Mucosa of descending colon (tissue), 3 donors: ENCODE measurements around the gene LCE7A. TPM values are rescaled to one million over a fixed set of nuclear protein-coding genes. Genes with fewer than 3 reads are reported as not detected.

Source experiments
- ATAC-seq: fragments of 200-7000 bp; cut with Tn5 transposase; one replicate; pipeline ENCODE4 v1.9.1; 2020; ENCODE audit warnings: mild to moderate bottlenecking, moderate library complexity
- DNase-seq, 3 donors: peaks; one replicate each; pipeline ENCODE4 v3.0.0-alpha.2; 2020
- H3K36me3 ChIP-seq: fragments of 200-600 bp; one replicate; pipeline ENCODE4 v1.8.0; 2021; ENCODE audit warnings: low read depth, mild to moderate bottlenecking
- H3K4me1 ChIP-seq: fragments of 200-600 bp; one replicate; pipeline ENCODE4 v1.8.0; 2021; ENCODE audit warnings: low read depth, mild to moderate bottlenecking
- H3K4me3 ChIP-seq: fragments of 200-600 bp; one replicate; pipeline ENCODE4 v1.8.0; 2021; ENCODE audit warnings: mild to moderate bottlenecking
- H3K9me3 ChIP-seq: fragments of 200-600 bp; one replicate; pipeline ENCODE4 v1.8.0; 2021; ENCODE audit warnings: mild to moderate bottlenecking
- intact Hi-C, 2 donors: fragments of 100-400 bp; cut with DNase I in 1 of 2; cut with micrococcal nuclease in 1 of 2; formaldehyde crosslinking; loops; one replicate each; pipeline versions ENCODE4 v1.11.0 to v1.11.1; 2022; cut with DNase I, micrococcal nuclease
- long read RNA-seq, 2 donors: library from polyadenylated mRNA; unstranded; transcript quantifications; one replicate each; pipeline ENCODE4 v2.0.0, GENCODE V29; 2019 to 2021
- total RNA-seq, 3 donors: library from RNA; stranded (reverse); fragmentation: NEBNext Ultra II Directional in 2 of 3; extraction: Animal tissue kit (Norgen Biotek cat#: 25700) in 2 of 3; gene quantifications; one replicate each; pipeline versions ENCODE4 v1.2.1 to v1.2.4, GENCODE V29; 2021 to 2023
- TF ChIP-seq, protein P1 (sequence below): fragments of 200-600 bp; IDR thresholded peaks from one replicate; pipeline ENCODE4 v1.8.0; 2022; ENCODE audit warnings: antibody characterized with exemption, mild to moderate bottlenecking
- donor health status: DM: no; HTN: no; CAD: no; lungs with moderate emphysema.
- donor health status: DM: no; HTN: no; CAD: no.
- donor health status: DM: no; HTN: yes; CAD: no.

Gene LCE7A, protein sequence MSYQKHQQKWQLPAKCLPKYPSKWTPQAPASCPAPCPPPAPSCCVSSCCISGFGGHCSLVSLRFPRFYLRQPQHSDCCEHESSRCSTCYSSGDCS
- not detected for total RNA-seq
- long read RNA-seq, donor 1: 0 reads
- long read RNA-seq, donor 2: 0 reads

DNA sequence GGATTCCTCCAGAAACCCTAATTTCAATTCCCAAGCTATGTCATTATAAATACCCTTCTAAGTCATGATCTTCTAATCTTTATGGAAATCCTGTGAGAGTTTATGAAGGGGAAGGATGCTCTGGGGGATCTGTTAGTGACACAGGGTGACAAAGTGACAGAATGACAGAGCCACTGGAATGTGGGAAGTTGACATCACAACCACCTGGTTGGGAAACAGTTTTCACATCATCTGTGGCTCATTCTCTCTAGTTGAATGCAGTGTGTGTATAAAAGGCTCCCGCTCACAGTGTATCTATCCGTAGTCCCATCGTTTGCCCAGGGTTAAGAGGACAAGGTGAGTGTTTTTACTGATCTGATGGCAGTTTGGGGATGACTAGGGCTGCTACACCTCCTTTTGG is at the start of gene LCE7A:
Gene LCE7A (plus strand): TSS at position 301 of the 400 bp plus-strand sequence. CDS start 702 bp downstream, outside the sequence.
- DNase-seq (no peak), ATAC-seq (no peak)
- no peaks in the 10 kb centered on the region for H3K4me1 ChIP-seq
- H3K9me3 ChIP-seq: no peaks in the 10 kb centered on the region
- TF ChIP-seq, protein P1, sequence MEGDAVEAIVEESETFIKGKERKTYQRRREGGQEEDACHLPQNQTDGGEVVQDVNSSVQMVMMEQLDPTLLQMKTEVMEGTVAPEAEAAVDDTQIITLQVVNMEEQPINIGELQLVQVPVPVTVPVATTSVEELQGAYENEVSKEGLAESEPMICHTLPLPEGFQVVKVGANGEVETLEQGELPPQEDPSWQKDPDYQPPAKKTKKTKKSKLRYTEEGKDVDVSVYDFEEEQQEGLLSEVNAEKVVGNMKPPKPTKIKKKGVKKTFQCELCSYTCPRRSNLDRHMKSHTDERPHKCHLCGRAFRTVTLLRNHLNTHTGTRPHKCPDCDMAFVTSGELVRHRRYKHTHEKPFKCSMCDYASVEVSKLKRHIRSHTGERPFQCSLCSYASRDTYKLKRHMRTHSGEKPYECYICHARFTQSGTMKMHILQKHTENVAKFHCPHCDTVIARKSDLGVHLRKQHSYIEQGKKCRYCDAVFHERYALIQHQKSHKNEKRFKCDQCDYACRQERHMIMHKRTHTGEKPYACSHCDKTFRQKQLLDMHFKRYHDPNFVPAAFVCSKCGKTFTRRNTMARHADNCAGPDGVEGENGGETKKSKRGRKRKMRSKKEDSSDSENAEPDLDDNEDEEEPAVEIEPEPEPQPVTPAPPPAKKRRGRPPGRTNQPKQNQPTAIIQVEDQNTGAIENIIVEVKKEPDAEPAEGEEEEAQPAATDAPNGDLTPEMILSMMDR: no peak
- H3K36me3 ChIP-seq: no peaks in the 10 kb centered on the region
- H3K4me3 ChIP-seq: no peak within 1 kb of the TSS
- intact Hi-C loops: no loop called here

DNA sequence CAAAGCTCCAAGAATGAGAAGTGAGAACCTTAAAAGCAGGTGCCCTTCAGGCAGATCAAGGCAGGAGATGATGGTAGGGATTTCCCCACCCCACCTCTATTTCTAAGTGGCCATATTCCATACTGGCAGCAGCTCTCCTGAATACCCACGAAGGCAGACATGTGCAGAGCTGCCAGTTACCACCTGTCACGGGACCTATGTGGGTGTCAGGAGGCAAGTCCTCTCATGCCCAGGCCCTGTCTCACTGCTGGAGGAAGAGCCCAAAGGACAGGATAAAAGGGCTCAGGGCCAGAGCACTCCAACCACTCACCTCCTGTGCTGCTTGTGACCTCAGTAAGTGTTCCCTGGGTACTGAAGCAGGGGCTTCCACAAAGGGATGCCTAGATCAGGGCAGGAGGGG is 48.7 kb upstream of the LCE7A start:
- Histone ChIP-seq H3K4me1 (no peaks in the 10 kb centered on the region), H3K9me3 (no peaks in the 10 kb centered on the region), H3K36me3 (no peaks in the 10 kb centered on the region), H3K4me3 (no peak overlapping the region)
- intact Hi-C loops: no loop called here
- no peak for DNase-seq
- TF ChIP-seq, protein P1: no peak
- no peak for ATAC-seq

DNA sequence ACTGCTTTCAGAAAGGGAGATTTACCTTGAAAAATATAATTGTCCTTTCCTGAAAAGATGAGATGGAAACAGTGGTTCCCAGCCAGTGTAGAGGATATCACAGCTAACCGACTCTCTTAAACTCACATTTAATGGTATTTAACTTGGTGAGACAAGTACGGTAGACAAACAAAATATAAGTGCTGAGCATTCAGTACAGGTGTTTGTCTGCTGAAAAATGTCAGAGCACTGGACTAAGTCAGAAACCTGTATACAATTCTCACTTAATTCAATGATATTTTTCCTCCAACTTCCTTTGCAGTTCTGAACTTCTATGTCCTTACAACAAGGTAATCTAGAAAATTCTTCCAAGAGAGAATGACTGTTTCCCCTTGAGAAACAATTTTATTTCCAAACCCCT is 48.1 kb upstream of the LCE7A start, which contains the start of gene LCE1B:
Gene LCE1B (plus strand): TSS at position 301 of the 400 bp plus-strand sequence. CDS start 476 bp downstream, outside the sequence.
- Histone ChIP-seq H3K9me3 (no peaks in the 10 kb centered on the region), H3K36me3 (no peaks in the 10 kb centered on the region), H3K4me1 (no peaks in the 10 kb centered on the region), H3K4me3 (no peak within 1 kb of the TSS)
- TF ChIP-seq, protein P1: no peak
- no peak for ATAC-seq
- intact Hi-C loops: no loop called here
- no peak for DNase-seq

DNA sequence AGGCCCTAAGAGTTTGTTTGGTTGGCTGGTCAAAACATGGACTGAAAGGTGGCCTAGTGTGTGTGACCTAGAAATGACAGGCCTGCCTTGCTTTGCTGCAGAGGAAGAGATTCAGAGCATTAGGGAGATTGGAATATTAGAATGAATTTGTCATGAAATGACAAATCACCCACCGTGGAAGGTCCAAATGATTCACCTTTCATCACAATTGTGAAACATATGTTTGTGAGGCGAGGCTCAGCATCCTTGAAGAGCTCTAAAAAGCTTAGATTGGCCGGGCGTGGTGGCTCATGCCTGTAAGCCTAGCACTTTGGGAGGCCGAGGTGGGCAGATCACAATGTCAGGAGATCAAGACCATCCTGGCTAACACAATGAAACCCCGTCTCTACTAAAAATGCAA is 42.5 kb upstream of the LCE7A start:
- Histone ChIP-seq H3K4me1 (no peaks in the 10 kb centered on the region), H3K4me3 (no peak overlapping the region), H3K36me3 (no peaks in the 10 kb centered on the region), H3K9me3 (no peaks in the 10 kb centered on the region)
- DNase-seq: no peak
- intact Hi-C loops: no loop called here
- TF ChIP-seq, protein P1: no peak
- no peak for ATAC-seq

DNA sequence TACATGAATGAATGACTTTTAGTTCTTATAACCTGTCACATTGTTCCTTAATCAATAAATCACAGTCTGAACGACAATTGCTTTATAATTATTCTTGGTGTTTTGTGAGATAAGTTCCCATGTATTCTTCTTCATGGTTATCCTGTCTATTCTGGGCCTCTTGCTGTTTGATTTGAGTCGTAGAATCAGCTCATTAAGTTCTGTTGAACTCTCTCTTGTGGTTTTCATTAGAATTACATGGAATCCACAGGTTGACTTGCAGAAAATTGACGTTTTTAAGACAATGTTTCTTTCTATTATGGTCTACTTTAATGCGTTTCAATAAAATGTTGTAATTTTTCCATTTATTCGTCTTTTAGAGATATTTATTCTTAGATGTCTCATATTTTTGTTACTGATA is 36.5 kb upstream of the LCE7A start:
- Histone ChIP-seq H3K36me3 (no peaks in the 10 kb centered on the region), H3K4me3 (no peak overlapping the region), H3K4me1 (no peaks in the 10 kb centered on the region), H3K9me3 (no peaks in the 10 kb centered on the region)
- no peak for DNase-seq
- intact Hi-C loops: no loop called here
- ATAC-seq: no peak
- TF ChIP-seq, protein P1: no peak

DNA sequence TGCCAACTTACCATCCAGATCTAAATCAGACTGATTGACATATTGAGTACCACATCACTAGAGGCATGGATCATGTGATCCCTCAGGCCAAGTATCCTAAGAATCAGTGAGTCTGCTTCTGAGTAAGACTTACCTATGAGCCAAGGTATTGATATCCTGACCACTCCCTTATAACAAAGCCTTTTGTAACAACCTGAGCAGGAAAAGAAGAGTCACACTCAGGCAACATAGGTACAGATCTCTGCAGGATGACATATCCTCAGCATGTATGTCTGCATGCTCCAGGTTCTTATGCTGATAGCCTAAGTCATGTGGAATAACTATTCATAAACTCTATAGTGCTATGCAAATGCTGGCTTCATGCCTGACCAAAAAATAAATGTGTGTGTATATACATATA is 34.8 kb upstream of the LCE7A start:
- H3K4me1 ChIP-seq: no peaks in the 10 kb centered on the region
- intact Hi-C loops: no loop called here
- TF ChIP-seq, protein P1: no peak
- no peak overlapping the region for H3K4me3 ChIP-seq
- H3K36me3 ChIP-seq: no peaks in the 10 kb centered on the region
- DNase-seq (no peak), ATAC-seq (no peak)
- H3K9me3 ChIP-seq: no peaks in the 10 kb centered on the region
